Measurements from ENCODE around the gene CORO2A. TPM values are rescaled to one million over a fixed set of nuclear protein-coding genes. Genes with fewer than 3 reads are reported as not detected.

CORO2A gene
- total and polyA plus RNA-seq, 11 donors, result 0.09 to 2.2 (median 0.22) TPM

DNA sequence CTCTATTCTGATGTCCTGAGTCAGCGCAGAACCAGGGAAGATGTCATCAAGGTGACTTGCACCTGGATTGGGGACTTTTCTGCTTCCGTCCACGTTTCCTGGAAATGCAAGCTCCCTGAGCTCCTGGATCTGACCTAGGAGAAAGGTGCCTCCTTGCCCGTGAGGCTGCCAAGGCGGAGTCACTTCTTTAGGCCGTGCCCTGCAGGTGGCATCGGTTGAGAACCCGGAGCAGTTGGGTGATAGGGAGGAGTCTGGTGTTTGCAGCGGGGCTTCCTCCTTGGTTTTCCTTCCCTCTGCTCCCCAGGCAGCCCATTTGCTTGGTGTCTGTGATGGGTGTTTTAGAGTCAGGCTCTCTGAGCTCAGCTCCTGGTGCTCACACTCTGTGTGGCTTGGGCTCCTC, 120.7 kb downstream of the CORO2A start:
- Histone ChIP-seq H3K4me3 (no peak overlapping the region), H3K9me3 (no peaks in the 10 kb centered on the region), H3K4me1 (peaks cover 0 to 21% (median 6%) of the 10 kb centered on the region in 12 donors), H3K36me3 (peaks cover 0 to 22% (median 0%) of the 10 kb centered on the region in 9 donors), H3K27ac (no peak overlapping the region), H3K27me3 (no peaks in the 10 kb centered on the region)
- ATAC-seq (no peak), DNase-seq (no peak)
- intact Hi-C loops (cut with DNase I), result loop anchor here in 6 of 10 donors (5.0 to 10.0 kb wide), 3 partner anchors 133 to 191 kb away; no protein-coding TSS in a partner anchor
- TF ChIP-seq, protein P1, sequence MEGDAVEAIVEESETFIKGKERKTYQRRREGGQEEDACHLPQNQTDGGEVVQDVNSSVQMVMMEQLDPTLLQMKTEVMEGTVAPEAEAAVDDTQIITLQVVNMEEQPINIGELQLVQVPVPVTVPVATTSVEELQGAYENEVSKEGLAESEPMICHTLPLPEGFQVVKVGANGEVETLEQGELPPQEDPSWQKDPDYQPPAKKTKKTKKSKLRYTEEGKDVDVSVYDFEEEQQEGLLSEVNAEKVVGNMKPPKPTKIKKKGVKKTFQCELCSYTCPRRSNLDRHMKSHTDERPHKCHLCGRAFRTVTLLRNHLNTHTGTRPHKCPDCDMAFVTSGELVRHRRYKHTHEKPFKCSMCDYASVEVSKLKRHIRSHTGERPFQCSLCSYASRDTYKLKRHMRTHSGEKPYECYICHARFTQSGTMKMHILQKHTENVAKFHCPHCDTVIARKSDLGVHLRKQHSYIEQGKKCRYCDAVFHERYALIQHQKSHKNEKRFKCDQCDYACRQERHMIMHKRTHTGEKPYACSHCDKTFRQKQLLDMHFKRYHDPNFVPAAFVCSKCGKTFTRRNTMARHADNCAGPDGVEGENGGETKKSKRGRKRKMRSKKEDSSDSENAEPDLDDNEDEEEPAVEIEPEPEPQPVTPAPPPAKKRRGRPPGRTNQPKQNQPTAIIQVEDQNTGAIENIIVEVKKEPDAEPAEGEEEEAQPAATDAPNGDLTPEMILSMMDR (IDR thresholded peaks at IDR 0.05), result no peak
- no peak for TF ChIP-seq POLR2A (IDR thresholded peaks at IDR 0.05)
- 85 to 90% (median 88%) methylated on average over 8 to 9 of the region's 9 CpGs for WGBS, 4 donors

Small RNA genes lying within 50 kb of the gene (microRNA-seq; reads per million reads assigned to microRNA genes)
- gene MIR6854, result 0 to 0.21 (median 0) reads per million in 4 donors

Other genes with a start within 250 kb of the CORO2A start
- 10 to 100 TPM; 16.3 to 78.3 (median 45.7) TPM for gene ANP32B, start 209.3 kb downstream of the CORO2A start, total RNA-seq
- 10 to 100 TPM; 58.6 to 66.1 TPM for gene ANP32B, start 209.3 kb downstream of the CORO2A start, polyA plus RNA-seq
- 10 to 100 TPM; 24.3 to 59.0 (median 33.7) TPM for gene NANS, start 135.9 kb downstream of the CORO2A start, total RNA-seq
- 100 to 1,000 TPM in 1 of 2 donors, 10 to 100 TPM in 1; 45.3 to 144 TPM for gene NANS, start 135.9 kb downstream of the CORO2A start, polyA plus RNA-seq
- gene TRIM14, start 73.4 kb downstream of the CORO2A start, total RNA-seq, result 10 to 100 TPM in 2 of 9 donors, 1 to 10 TPM in 6, under 1 TPM in 1; 0.89 to 20.8 (median 2.9) TPM
- gene TRIM14, start 73.4 kb downstream of the CORO2A start, polyA plus RNA-seq, result 1 to 10 TPM in 1 of 2 donors, under 1 TPM in 1; 0.99 to 1.5 TPM
- 1 to 10 TPM; 1.1 to 9.4 (median 2.2) TPM for gene TBC1D2, start 63.0 kb upstream of the CORO2A start, total RNA-seq
- 1 to 10 TPM; 1.2 to 2.3 TPM for gene TBC1D2, start 63.0 kb upstream of the CORO2A start, polyA plus RNA-seq

All from heart left ventricle (tissue), 16 donors.